K562 (cell line): ENCODE measurements around the gene ABRAXAS1. TPM values are rescaled to one million over a fixed set of nuclear protein-coding genes. Genes with fewer than 3 reads are reported as not detected.

Source experiments
- ATAC-seq: fragments of 200-7000 bp; cut with Tn5 transposase; 3 replicates; pipeline ENCODE4 v1.9.1; 2020; ENCODE audit warnings: moderate library complexity
- BruUV-seq: library from RNA; stranded (reverse); fragments of 400-500 nt; replicated peaks from 2 replicates; lab custom pipeline; 2021; lab: Mats Ljungman, UMichigan
- CTCF ChIA-PET: fragments of 300-600 bp; formaldehyde crosslinking; extraction: SDS; loops from one replicate; lab custom pipeline; 2021; ENCODE audit warnings: low intra/inter-chr PET ratio; lab: Yijun Ruan, JAX
- POLR2A ChIA-PET: fragments of 300-600, 350-650 bp; sonication (Branson Sonifier 250); formaldehyde crosslinking; extraction: SDS; loops from one replicate; lab custom pipeline; 2021; ENCODE audit warnings: antibody characterized with exemption, inconsistent platforms; lab: Yijun Ruan, JAX
- DNase-seq, 4 experiments: peaks; one replicate each; pipeline versions ENCODE4 v3.0.0 to v3.0.0-alpha.2; 2011 to 2018; ENCODE audit warnings: low spot score in 3 of 4, mixed read lengths in 3 of 4; ENCODE audit errors: extremely low read depth in 1 of 4
- FAIRE-seq: peaks from 2 replicates; lab custom pipeline; 2011; peaks lifted over from hg19 to GRCh38; lab: Jason Lieb, UNC
- H2AFZ ChIP-seq: 2 replicates; pipeline ENCODE4 v1.6.0; 2011; ENCODE audit warnings: low read depth, low read length, control low read depth, inconsistent platforms
- H3K27ac ChIP-seq: fragments of 200-600 bp; 3 replicates; pipeline ENCODE4 v1.8.0; 2011; ENCODE audit warnings: low read depth, mild to moderate bottlenecking, control low read depth, inconsistent platforms, low read length, moderate library complexity, mixed read lengths; ENCODE audit errors: extremely low read depth
- H3K27me3 ChIP-seq, 2 experiments: fragments of 300-600 bp in 1 of 2; 2 replicates in 1 of 2; 3 replicates in 1 of 2; pipeline versions ENCODE4 v1.6.0 to v1.8.0; 2011; ENCODE audit warnings: inconsistent platforms in 2 of 2, low read length in 2 of 2, mild to moderate bottlenecking in 1 of 2, mixed read lengths in 1 of 2, moderate library complexity in 1 of 2; ENCODE audit not compliant: control insufficient read depth in 2 of 2, insufficient read depth in 2 of 2
- H3K36me3 ChIP-seq: fragments of 300-600 bp; 3 replicates; pipeline ENCODE4 v1.8.0; 2011; ENCODE audit warnings: mild to moderate bottlenecking, low read length, inconsistent platforms; ENCODE audit not compliant: control insufficient read depth, insufficient read depth
- H3K4me1 ChIP-seq, 2 experiments: fragments of 200-600 bp in 1 of 2; replicated peaks in 1 of 2; 2 replicates in 1 of 2; 3 replicates in 1 of 2; pipeline versions ENCODE4 v1.5.1 to v1.8.0; 2011; ENCODE audit warnings: inconsistent platforms in 2 of 2, low read length in 2 of 2, mild to moderate bottlenecking in 1 of 2, mixed read lengths in 1 of 2, moderate library complexity in 1 of 2; ENCODE audit not compliant: control insufficient read depth in 2 of 2, insufficient read depth in 2 of 2
- H3K4me2 ChIP-seq: 2 replicates; pipeline ENCODE4 v1.6.1; 2011; ENCODE audit warnings: low read length, control low read depth, inconsistent platforms, mixed read lengths; ENCODE audit not compliant: insufficient read depth
- H3K4me3 ChIP-seq: fragments of 200-600 bp; sonication (generic), shearing (Covaris generic); 2 replicates; pipeline ENCODE4 v1.5.1; 2016; ENCODE audit warnings: control low read depth, inconsistent platforms
- H3K79me2 ChIP-seq: fragments of 200-600 bp; 3 replicates; pipeline ENCODE4 v1.8.0; 2011; ENCODE audit warnings: low read length, inconsistent platforms; ENCODE audit not compliant: control insufficient read depth, insufficient read depth
- H3K9ac ChIP-seq, 2 experiments: 2 replicates each; pipeline versions ENCODE4 v1.6.0 to v1.6.1; 2011; ENCODE audit warnings: low read depth in 2 of 2, low read length in 2 of 2, control low read depth in 1 of 2, inconsistent platforms in 1 of 2, mild to moderate bottlenecking in 1 of 2, mixed read lengths in 1 of 2; ENCODE audit not compliant: insufficient read depth in 1 of 2
- H3K9me1 ChIP-seq: one replicate; pipeline ENCODE4 v1.6.0; 2011; ENCODE audit warnings: inconsistent platforms, mild to moderate bottlenecking, low read length, moderate library complexity; ENCODE audit not compliant: control insufficient read depth, insufficient read depth
- H3K9me3 ChIP-seq: replicated peaks from 2 replicates; pipeline ENCODE4 v1.5.1; 2011; ENCODE audit warnings: low read depth, low read length, inconsistent platforms; ENCODE audit not compliant: control insufficient read depth, insufficient read depth
- H4K20me1 ChIP-seq: replicated peaks from 2 replicates; pipeline ENCODE4 v1.6.1; 2011; ENCODE audit warnings: low read length, inconsistent platforms, mixed read lengths; ENCODE audit not compliant: control insufficient read depth, insufficient read depth
- BRD9 ChIP-seq: fragments of 450-650 bp; IDR thresholded peaks from 2 replicates; pipeline ENCODE4 v1.6.1; 2018; ENCODE audit warnings: low read depth; ENCODE audit not compliant: partially characterized antibody
- CBX1 ChIP-seq: sonication (generic); IDR thresholded peaks from 2 replicates; pipeline ENCODE4 v1.6.1; 2016; ENCODE audit warnings: antibody characterized with exemption, low read depth, mild to moderate bottlenecking
- CBX5 ChIP-seq: IDR thresholded peaks from 2 replicates; pipeline ENCODE4 v1.6.1; 2014; ENCODE audit warnings: low read depth, borderline replicate concordance
- ELF2 ChIP-seq: fragments of 250-450 bp; sonication (Bioruptor Pico); IDR thresholded peaks from 2 replicates; pipeline ENCODE4 v1.5.0; 2021; ENCODE audit warnings: mild to moderate bottlenecking
- FOXM1 ChIP-seq, 2 experiments: fragments of 450-650 bp in 1 of 2; sonication (generic) in 1 of 2; formaldehyde crosslinking in 1 of 2; IDR thresholded peaks; 2 replicates each; pipeline versions ENCODE4 v1.6.1 to v1.9.0; 2017 to 2022; ENCODE audit warnings: low read depth in 2 of 2, mild to moderate bottlenecking in 2 of 2, missing genetic modification reagents in 1 of 2, moderate library complexity in 1 of 2
- PRMT5 ChIP-seq: sonication (generic); formaldehyde crosslinking; IDR thresholded peaks from 2 replicates; pipeline ENCODE4 v1.5.0; 2020; ENCODE audit warnings: missing genetic modification reagents
- RAD21 ChIP-seq, 2 experiments: fragments of 250-450 bp in 1 of 2; fragments of 450-650 bp in 1 of 2; sonication (Bioruptor Pico) in 1 of 2; formaldehyde crosslinking in 1 of 2; IDR thresholded peaks in 1 of 2; conservative IDR thresholded peaks in 1 of 2; 2 replicates each; pipeline versions ENCODE4 v1.4.0 to v1.8.0; 2020 to 2022; ENCODE audit warnings: mild to moderate bottlenecking in 2 of 2, moderate library complexity in 1 of 2
- SLC30A9 ChIP-seq: fragments of 250-450 bp; sonication (Bioruptor Pico); IDR thresholded peaks from 2 replicates; pipeline ENCODE4 v1.8.0; 2022; ENCODE audit warnings: mild to moderate bottlenecking, moderate library complexity
- SNIP1 ChIP-seq: fragments of 450-650 bp; IDR thresholded peaks from 2 replicates; pipeline ENCODE4 v1.7.1; 2017; ENCODE audit warnings: low read depth, mild to moderate bottlenecking
- TAL1 ChIP-seq: fragments of 450-650 bp; IDR thresholded peaks from 2 replicates; pipeline ENCODE4 v1.6.1; 2016; ENCODE audit warnings: mild to moderate bottlenecking
- TCF3 ChIP-seq: sonication (generic); formaldehyde crosslinking; IDR thresholded peaks from 2 replicates; pipeline ENCODE4 v1.4.0; 2020; ENCODE audit warnings: mild to moderate bottlenecking, missing genetic modification reagents
- TRIM28 ChIP-seq: fragments of 450-650 bp; IDR thresholded peaks from 2 replicates; pipeline ENCODE4 v1.6.1; 2017
- ZNF589 ChIP-seq: fragments of 200-800 bp; sonication (Bioruptor generic); IDR thresholded peaks from 2 replicates; pipeline ENCODE4 v1.6.1; 2016; ENCODE audit warnings: low read depth, missing genetic modification characterization, missing compliant biosample characterization
- WGBS: fragments of 100-300 bp; shearing (Covaris generic); methylation state at CpG from one replicate; pipeline ENCODE4 v1.1.6; 2016; ENCODE audit warnings: low coverage, mixed read lengths; ENCODE audit not compliant: insufficient coverage; ENCODE audit errors: missing lambda C conversion rate; 5-methylcytosine and 5-hydroxymethylcytosine counted together
- in situ Hi-C: fragments of 300-500 bp; cut with MboI; formaldehyde crosslinking; loops from 4 replicates; pipeline ENCODE4 v1.15.0; 2018; ENCODE audit warnings: inconsistent platforms, mixed read lengths
- intact Hi-C: fragments of 100-400 bp; cut with micrococcal nuclease; formaldehyde crosslinking; loops from 2 replicates; pipeline ENCODE4 v1.14.2; 2022
- polyA plus RNA-seq, 8 experiments: library from polyadenylated mRNA; depleted of rRNA in 4 of 8; stranded (reverse) in 5 of 8; unstranded in 3 of 8; fragments of >200 nt; fragmentation: Nextera tagmentation in 2 of 8; fragmentation: Illumina TruSeq in 1 of 8; extraction: Ambion mirVana in 2 of 8; extraction: Trizol in 1 of 8; gene quantifications; 2 replicates each; pipeline versions ENCODE4 v1.2.1 to v1.2.3, GENCODE V29; 2011 to 2014; ENCODE audit warnings: inconsistent platforms in 1 of 8, missing spikeins in 1 of 8
- total RNA-seq, 7 experiments: library from RNA; depleted of rRNA in 6 of 7; stranded (reverse); fragments of >200 nt in 6 of 7; fragmentation: Illumina TruSeq in 2 of 7; extraction: Trizol in 2 of 7; gene quantifications; 2 replicates each; pipeline versions ENCODE4 v1.2.1 to v1.2.3, GENCODE V29; 2011 to 2021; ENCODE audit warnings: low replicate concordance in 1 of 7
- TF ChIP-seq, protein P1 (sequence below): fragments of 450-650 bp; conservative IDR thresholded peaks from 2 replicates; pipeline ENCODE4 v1.6.1; 2016; ENCODE audit warnings: missing genetic modification characterization, low read depth, mild to moderate bottlenecking, missing compliant biosample characterization, moderate library complexity

ABRAXAS1 gene
- total and polyA plus RNA-seq, 9 of the 15 experiments (the other 6 are each of a cell fraction or from before 2014, with no cell fraction given), result 10.8 to 48.3 (median 22.1) TPM

GRCh38 chr4:83527671-83528070 is 42.8 kb upstream of the ABRAXAS1 start:
- TF ChIP-seq TRIM28 (0 out of 2 replicates have a peak, but pooled peaks have one; percentile 21), ZNF589 (CRISPR knock-in tag) (no peak), CBX1 (peak; percentile 35; the same call in 1 of the 2 replicates), CBX5 (peak; percentile 80; the same call in 1 of the 2 replicates), SLC30A9 (no peak), ELF2 (CRISPR knock-in tag) (no peak), PRMT5 (CRISPR knock-in tag) (no peak)
- TF ChIP-seq, all 486 proteins: peak for 3
- no peak overlapping the region for H2AFZ ChIP-seq
- ATAC-seq, result no peak
- BruUV-seq, result no TSS peak
- DNase-seq, result no peak
- no peaks in the 10 kb centered on the region for H3K4me1 ChIP-seq
- H4K20me1 ChIP-seq, result no peaks in the 10 kb centered on the region
- CTCF ChIA-PET, result no interaction called here
- POLR2A ChIA-PET, result interaction anchor here (1.4 kb wide), 1 partner anchor 8 kb away, joined by 4 read pairs; the partner anchor contains the start of gene GPAT3
- H3K9me3 ChIP-seq, result no peaks in the 10 kb centered on the region
- 32% methylated on average over 2 of the region's 2 CpGs for WGBS
- H3K9me1 ChIP-seq, result no peaks in the 10 kb centered on the region
- H3K4me2 ChIP-seq, result no peak overlapping the region
- FAIRE-seq, result no peak
- no peaks in the 10 kb centered on the region for H3K36me3 ChIP-seq
- in situ Hi-C loops, result no loop called here
- intact Hi-C loops, result no loop called here
- H3K9ac ChIP-seq, result no peak overlapping the region
- H3K4me3 ChIP-seq, result no peak overlapping the region
- no peak overlapping the region for H3K27ac ChIP-seq
- H3K79me2 ChIP-seq, result no peaks in the 10 kb centered on the region
- H3K27me3 ChIP-seq, result no peaks in the 10 kb centered on the region

DNA sequence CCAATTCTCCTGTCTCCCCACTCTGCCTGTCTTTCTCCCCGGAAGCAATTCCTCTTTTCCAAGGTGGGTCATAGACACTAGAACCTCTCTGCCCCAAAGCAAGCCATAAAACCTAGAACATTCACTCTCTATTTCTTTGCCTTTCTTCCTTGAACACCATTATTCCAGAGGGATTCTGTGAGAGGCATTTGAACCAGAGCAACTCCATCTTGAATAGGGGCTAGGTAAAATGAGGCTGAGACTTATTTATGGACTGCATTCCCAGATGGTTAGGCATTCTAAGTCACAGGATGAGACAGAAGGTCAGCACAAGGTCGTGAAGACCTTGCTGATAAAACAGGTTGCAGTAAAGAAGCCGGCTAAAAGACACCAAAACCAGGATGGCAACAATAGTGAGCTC is 37.3 kb upstream of the ABRAXAS1 start:
- H3K4me1 ChIP-seq, result no peaks in the 10 kb centered on the region
- in situ Hi-C loops, result loop anchor here (25.0 kb wide), 1 partner anchor 990 kb away; no protein-coding TSS in a partner anchor
- H3K27ac ChIP-seq, result no peak overlapping the region
- ATAC-seq, result no peak
- no peak overlapping the region for H3K9ac ChIP-seq
- ChIA-PET CTCF (no interaction called here), POLR2A (interaction anchor here (0.8 kb wide), 1 partner anchor 8 kb away, joined by 4 read pairs; no protein-coding TSS in a partner anchor)
- H3K9me3 ChIP-seq, result no peaks in the 10 kb centered on the region
- no peaks in the 10 kb centered on the region for H3K9me1 ChIP-seq
- no peaks in the 10 kb centered on the region for H3K36me3 ChIP-seq
- BruUV-seq, result no TSS peak
- no peak overlapping the region for H3K4me2 ChIP-seq
- H2AFZ ChIP-seq, result 0 out of 2 replicates have a peak overlapping the region, but pooled peaks have one; percentile 25
- no peaks in the 10 kb centered on the region for H3K79me2 ChIP-seq
- 15% methylated on average over 3 of the region's 3 CpGs for WGBS
- H4K20me1 ChIP-seq, result no peaks in the 10 kb centered on the region
- FAIRE-seq, result no peak
- intact Hi-C loops, result no loop called here
- H3K27me3 ChIP-seq, result no peaks in the 10 kb centered on the region
- no peak overlapping the region for H3K4me3 ChIP-seq
- DNase-seq, result no peak
- no peak for TF ChIP-seq TCF3 (CRISPR knock-in tag)
- no peak for TF ChIP-seq RAD21 (CRISPR knock-in tag; conservative IDR thresholded peaks at IDR 0.05 in 1 of 2, IDR thresholded peaks at IDR 0.05 in 1 of 2)
- TF ChIP-seq TAL1, result no peak
- no peak for TF ChIP-seq SNIP1
- no peak for TF ChIP-seq BRD9
- TF ChIP-seq, protein P1, sequence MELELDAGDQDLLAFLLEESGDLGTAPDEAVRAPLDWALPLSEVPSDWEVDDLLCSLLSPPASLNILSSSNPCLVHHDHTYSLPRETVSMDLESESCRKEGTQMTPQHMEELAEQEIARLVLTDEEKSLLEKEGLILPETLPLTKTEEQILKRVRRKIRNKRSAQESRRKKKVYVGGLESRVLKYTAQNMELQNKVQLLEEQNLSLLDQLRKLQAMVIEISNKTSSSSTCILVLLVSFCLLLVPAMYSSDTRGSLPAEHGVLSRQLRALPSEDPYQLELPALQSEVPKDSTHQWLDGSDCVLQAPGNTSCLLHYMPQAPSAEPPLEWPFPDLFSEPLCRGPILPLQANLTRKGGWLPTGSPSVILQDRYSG, result peak; percentile 83; the same call in 1 of the 2 replicates
- no peak for TF ChIP-seq FOXM1 (IDR thresholded peaks at IDR 0.05; ENCODE audit: low read depth)
- no peak for TF ChIP-seq FOXM1 (CRISPR knock-in tag; IDR thresholded peaks at IDR 0.05; ENCODE audit: low read depth)
